BLaER1 treated with 17β-estradiol and CSF1 and Interleukin-3, amounts not matched to agents 10 nM and 100 nM (cell line): Measurements from ENCODE around the gene KIAA0825.

Experiments
- H3K27ac ChIP-seq, 11 experiments: shearing (Covaris generic); formaldehyde crosslinking; 2 replicates each; pipeline ENCODE4 v1.8.1; 2022
- H3K27me3 ChIP-seq, 11 experiments: shearing (Covaris generic); formaldehyde crosslinking; 2 replicates each; pipeline ENCODE4 v1.8.1; 2022
- H3K36me3 ChIP-seq, 11 experiments: shearing (Covaris generic); formaldehyde crosslinking; 2 replicates each; pipeline ENCODE4 v1.8.1; 2022
- H3K4me1 ChIP-seq, 10 experiments: shearing (Covaris generic); formaldehyde crosslinking; 2 replicates each; pipeline ENCODE4 v1.8.1; 2022
- H3K4me2 ChIP-seq, 11 experiments: shearing (Covaris generic); formaldehyde crosslinking; 2 replicates each; pipeline ENCODE4 v1.8.1; 2022
- H3K4me3 ChIP-seq, 10 experiments: shearing (Covaris generic); formaldehyde crosslinking; 2 replicates each; pipeline ENCODE4 v1.8.1; 2022
- H3K9ac ChIP-seq, 11 experiments: shearing (Covaris generic); formaldehyde crosslinking; 2 replicates each; pipeline ENCODE4 v1.8.1; 2022
- H3K9me3 ChIP-seq, 11 experiments: shearing (Covaris generic); formaldehyde crosslinking; replicated peaks in 1 of 11; 2 replicates each; pipeline ENCODE4 v1.8.1; 2022
- H4K20me1 ChIP-seq, 11 experiments: shearing (Covaris generic); formaldehyde crosslinking; 2 replicates each; pipeline ENCODE4 v1.8.1; 2022
- Cebpa-rat ChIP-seq, 11 experiments: shearing (Covaris generic); IDR thresholded peaks; 2 replicates each; pipeline ENCODE4 v1.8.1; 2022

KIAA0825 gene

GRCh38 chr5:94111209-94112004 is 507.0 kb downstream of the KIAA0825 start:
- Histone ChIP-seq H3K4me2 (peak overlapping the region; percentile 79 to 88 (median 85)), H3K9me3 (peaks cover 16 to 28% (median 20%) of the 10 kb centered on the region in 11 experiments), H3K4me1 (peaks cover 8 to 18% (median 11%) of the 10 kb centered on the region in 10 experiments; a peak in 18 of 20 replicates), H4K20me1 (peaks cover 0 to 10% (median 0%) of the 10 kb centered on the region in 11 experiments; a peak in 3 of 22 replicates), H3K36me3 (peaks cover 0 to 12% (median 5%) of the 10 kb centered on the region in 11 experiments; a peak in 5 of 22 replicates), H3K4me3 (peak overlapping the region; percentile 80 to 95 (median 87)), H3K27ac (peak overlapping the region; percentile 68 to 89 (median 80)), H3K27me3 (no peaks in the 10 kb centered on the region), H3K9ac (peak overlapping the region; percentile 81 to 94 (median 86))
- no peak for TF ChIP-seq Cebpa-rat (IDR thresholded peaks at IDR 0.05)

- H3K27ac ChIP-seq, result no peak overlapping the region
- peaks cover 7 to 29% (median 18%) of the 10 kb centered on the region in 11 experiments; a peak in 16 of 22 replicates for H3K36me3 ChIP-seq
- no peak overlapping the region for H3K9ac ChIP-seq
- H3K4me1 ChIP-seq, result no peaks in the 10 kb centered on the region
- TF ChIP-seq Cebpa-rat (IDR thresholded peaks at IDR 0.05), result no peak
- H3K4me2 ChIP-seq, result no peak overlapping the region
- H3K4me3 ChIP-seq, result no peak overlapping the region
- peaks cover 50 to 74% (median 59%) of the 10 kb centered on the region in 11 experiments for H3K9me3 ChIP-seq
- H3K27me3 ChIP-seq, result no peaks in the 10 kb centered on the region
- peaks cover 0 to 9% (median 0%) of the 10 kb centered on the region in 11 experiments; a peak in 4 of 22 replicates for H4K20me1 ChIP-seq
These were observed 514.7 kb downstream of the KIAA0825 start for GRCh38 chr5:94103514-94104245.
